GM12878 (cell line): ENCODE data around the gene WBP2NL. TPM values are rescaled to one million over a fixed set of nuclear protein-coding genes. Genes with fewer than 3 reads are reported as not detected.

Source experiments
- ATAC-seq: fragments of 200-7000 bp; cut with Tn5 transposase; 3 replicates; pipeline ENCODE4 v1.9.1; 2020; ENCODE audit warnings: mild to moderate bottlenecking, moderate library complexity
- BruUV-seq: library from RNA; stranded (reverse); fragments of 400-500 nt; replicated peaks from 2 replicates; lab custom pipeline; 2021; lab: Mats Ljungman, UMichigan
- CTCF ChIA-PET: fragments of 300-600 bp; sonication (Branson Sonifier 250); formaldehyde crosslinking; extraction: SDS; loops from one replicate; lab custom pipeline; 2021; ENCODE audit warnings: inconsistent platforms; lab: Yijun Ruan, JAX
- POLR2A ChIA-PET: fragments of 350-600 bp; formaldehyde crosslinking; extraction: SDS; loops from one replicate; lab custom pipeline; 2021; ENCODE audit warnings: inconsistent platforms; lab: Charles Lee
- RAD21 ChIA-PET: fragments of 300-600 bp; sonication (Branson Sonifier 250); formaldehyde crosslinking; loops from one replicate; lab custom pipeline; 2023; ENCODE audit warnings: antibody characterized with exemption; ENCODE audit not compliant: unreplicated experiment; lab: Charles Lee
- SMC1A ChIA-PET: fragments of 300-600 bp; sonication (Branson Sonifier 250); formaldehyde crosslinking; loops from one replicate; lab custom pipeline; 2023; ENCODE audit not compliant: unreplicated experiment, uncharacterized antibody; lab: Charles Lee
- DNase-seq: peaks from one replicate; pipeline ENCODE4 v3.0.0-alpha.2; 2011; ENCODE audit warnings: low read depth, low spot score
- FAIRE-seq: peaks from 3 replicates; lab custom pipeline; 2011; peaks lifted over from hg19 to GRCh38; lab: Jason Lieb, UNC
- H2AFZ ChIP-seq: 2 replicates; pipeline ENCODE4 v1.6.0; 2011; ENCODE audit warnings: low read depth, low read length, control low read depth; ENCODE audit not compliant: control insufficient read depth
- H3K27ac ChIP-seq: 2 replicates; pipeline ENCODE4 v1.5.1; 2011; ENCODE audit warnings: control low read depth; ENCODE audit not compliant: control insufficient read depth, insufficient read depth
- H3K27me3 ChIP-seq, 2 experiments: replicated peaks in 1 of 2; 2 replicates each; pipeline versions ENCODE4 v1.6.0 to v1.6.1; 2011; ENCODE audit warnings: low read length in 1 of 2; ENCODE audit not compliant: control insufficient read depth in 2 of 2, insufficient read depth in 2 of 2
- H3K36me3 ChIP-seq, 2 experiments: 2 replicates each; pipeline ENCODE4 v1.5.1; 2011; ENCODE audit warnings: low read length in 1 of 2; ENCODE audit not compliant: control insufficient read depth in 2 of 2, insufficient read depth in 2 of 2
- H3K4me1 ChIP-seq: 2 replicates; pipeline ENCODE4 v1.6.1; 2011; ENCODE audit warnings: mild to moderate bottlenecking, low read length, moderate library complexity, mixed read lengths; ENCODE audit not compliant: control insufficient read depth, insufficient read depth
- H3K4me2 ChIP-seq: 2 replicates; pipeline ENCODE4 v1.6.0; 2011; ENCODE audit warnings: control low read depth; ENCODE audit not compliant: control insufficient read depth, insufficient read depth
- H3K4me3 ChIP-seq: fragments of 200-600 bp; sonication (generic); 2 replicates; pipeline ENCODE4 v1.5.1; 2016
- H3K79me2 ChIP-seq: 2 replicates; pipeline ENCODE4 v1.6.0; 2011; ENCODE audit warnings: low read length; ENCODE audit not compliant: control insufficient read depth, insufficient read depth
- H3K9ac ChIP-seq: 2 replicates; pipeline ENCODE4 v1.8.0; 2011; ENCODE audit warnings: low read length, control low read depth, mixed read lengths; ENCODE audit not compliant: control insufficient read depth, insufficient read depth
- H3K9me3 ChIP-seq: replicated peaks from 3 replicates; pipeline ENCODE4 v1.5.1; 2011; ENCODE audit warnings: mild to moderate bottlenecking, low read length; ENCODE audit not compliant: control insufficient read depth, insufficient read depth
- H4K20me1 ChIP-seq: 2 replicates; pipeline ENCODE4 v1.6.0; 2011; ENCODE audit not compliant: control insufficient read depth, insufficient read depth
- BCLAF1 ChIP-seq: fragments of 450-650 bp; IDR thresholded peaks from 2 replicates; pipeline ENCODE4 v1.6.1; 2017; ENCODE audit warnings: antibody characterized with exemption, mild to moderate bottlenecking, moderate library complexity
- E2F4 ChIP-seq: IDR thresholded peaks from 2 replicates; pipeline ENCODE4 v1.6.1; 2012; ENCODE audit warnings: low read depth, low read length, improper control_type of control experiment
- IKZF1 ChIP-seq: fragments of 450-650 bp; conservative IDR thresholded peaks from 2 replicates; pipeline ENCODE4 v1.6.1; 2017; ENCODE audit warnings: antibody characterized with exemption, mild to moderate bottlenecking
- JUNB ChIP-seq: IDR thresholded peaks from 2 replicates; pipeline ENCODE4 v1.6.1; 2016; ENCODE audit warnings: antibody characterized with exemption, mild to moderate bottlenecking
- MAX ChIP-seq: IDR thresholded peaks from 2 replicates; pipeline ENCODE4 v1.6.1; 2012; ENCODE audit warnings: low read depth, low read length, improper control_type of control experiment
- MEF2A ChIP-seq: IDR thresholded peaks from 2 replicates; pipeline ENCODE4 v1.6.1; 2011; ENCODE audit warnings: low read depth, mild to moderate bottlenecking, low read length, moderate library complexity; ENCODE audit not compliant: insufficient read depth
- NR2F1 ChIP-seq: fragments of 450-650 bp; conservative IDR thresholded peaks from 2 replicates; pipeline ENCODE4 v1.6.1; 2017; ENCODE audit warnings: mild to moderate bottlenecking
- NRF1 ChIP-seq: conservative IDR thresholded peaks from 2 replicates; pipeline ENCODE4 v1.6.1; 2011; ENCODE audit warnings: mild to moderate bottlenecking, low read depth, low read length, improper control_type of control experiment
- RBBP5 ChIP-seq: fragments of 200-600 bp; sonication (generic); conservative IDR thresholded peaks from 2 replicates; pipeline ENCODE4 v1.6.1; 2016
- STAT1 ChIP-seq: fragments of 450-650 bp; conservative IDR thresholded peaks from 2 replicates; pipeline ENCODE4 v1.6.1; 2014; ENCODE audit warnings: antibody characterized with exemption, mild to moderate bottlenecking
- WGBS: methylation state at CpG from one replicate; pipeline ENCODE4 v1.1.6; 2016; ENCODE audit warnings: low lambda C conversion rate; ENCODE audit not compliant: insufficient replicate concordance, insufficient coverage; ENCODE audit errors: missing lambda C conversion rate; 5-methylcytosine and 5-hydroxymethylcytosine counted together
- in situ Hi-C: fragments of 300-500 bp; cut with MboI; formaldehyde crosslinking; loops from 9 replicates; pipeline ENCODE4 v1.14.3; 2018; ENCODE audit warnings: mixed read lengths
- intact Hi-C: fragments of 100-400 bp; cut with micrococcal nuclease; formaldehyde crosslinking; loops from one replicate; pipeline ENCODE4 v1.14.2; 2022; ENCODE audit not compliant: unreplicated experiment
- polyA plus RNA-seq, 11 experiments: library from polyadenylated mRNA; depleted of rRNA in 4 of 11; unstranded in 6 of 11; stranded (reverse) in 5 of 11; fragments of >200 nt; fragmentation: Nextera tagmentation in 4 of 11; fragmentation: Illumina TruSeq in 1 of 11; extraction: Ambion mirVana in 4 of 11; extraction: Trizol in 1 of 11; gene quantifications; 1 replicate in 1 of 11; 2 replicates in 10 of 11; pipeline versions ENCODE4 v1.2.1 to v1.2.3, GENCODE V29; 2011 to 2016; ENCODE audit warnings: inconsistent platforms in 2 of 11, missing spikeins in 2 of 11, low read depth in 1 of 11
- total RNA-seq, 4 experiments: library from RNA; depleted of rRNA in 3 of 4; stranded (reverse); fragments of >200 nt in 3 of 4; fragmentation: Illumina TruSeq in 1 of 4; extraction: Trizol in 1 of 4; gene quantifications; 2 replicates each; pipeline versions ENCODE4 v1.2.1 to v1.2.3, GENCODE V29; 2013 to 2021
- TF ChIP-seq, protein P1 (sequence below): fragments of 450-650 bp; formaldehyde crosslinking; IDR thresholded peaks from 2 replicates; pipeline ENCODE4 v1.4.0; 2022; ENCODE audit warnings: mild to moderate bottlenecking, moderate library complexity
- TF ChIP-seq, protein P2 (sequence below): fragments of 450-650 bp; IDR thresholded peaks from 2 replicates; pipeline ENCODE4 v1.6.1; 2016; ENCODE audit warnings: mild to moderate bottlenecking

The WBP2NL gene
- total and polyA plus RNA-seq, 10 of the 15 experiments (the other 5 are each of a cell fraction or from before 2014, with no cell fraction given), result 0.46 to 1.9 (median 1.3) TPM

DNA sequence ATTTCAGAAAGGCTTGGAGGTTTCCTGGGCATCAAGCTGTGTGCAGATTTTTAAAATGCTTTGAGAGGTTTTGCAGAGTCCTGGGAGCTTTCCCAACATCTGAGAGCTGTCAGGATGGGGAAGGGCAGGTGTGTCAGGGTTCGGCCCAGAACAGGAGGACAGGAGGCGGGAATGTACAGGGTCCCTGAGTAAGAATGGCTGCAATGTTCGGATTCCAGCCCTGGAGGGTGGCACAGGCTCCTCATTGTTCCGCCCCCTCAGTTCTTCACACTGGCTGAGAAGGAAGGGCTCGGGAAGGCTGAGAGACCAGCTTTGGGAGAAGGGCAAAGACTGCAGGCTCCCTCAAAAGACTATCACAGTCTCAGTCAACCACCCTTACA, 34.5 kb upstream of the WBP2NL start:
- no peak for TF ChIP-seq IKZF1
- TF ChIP-seq, protein P1, sequence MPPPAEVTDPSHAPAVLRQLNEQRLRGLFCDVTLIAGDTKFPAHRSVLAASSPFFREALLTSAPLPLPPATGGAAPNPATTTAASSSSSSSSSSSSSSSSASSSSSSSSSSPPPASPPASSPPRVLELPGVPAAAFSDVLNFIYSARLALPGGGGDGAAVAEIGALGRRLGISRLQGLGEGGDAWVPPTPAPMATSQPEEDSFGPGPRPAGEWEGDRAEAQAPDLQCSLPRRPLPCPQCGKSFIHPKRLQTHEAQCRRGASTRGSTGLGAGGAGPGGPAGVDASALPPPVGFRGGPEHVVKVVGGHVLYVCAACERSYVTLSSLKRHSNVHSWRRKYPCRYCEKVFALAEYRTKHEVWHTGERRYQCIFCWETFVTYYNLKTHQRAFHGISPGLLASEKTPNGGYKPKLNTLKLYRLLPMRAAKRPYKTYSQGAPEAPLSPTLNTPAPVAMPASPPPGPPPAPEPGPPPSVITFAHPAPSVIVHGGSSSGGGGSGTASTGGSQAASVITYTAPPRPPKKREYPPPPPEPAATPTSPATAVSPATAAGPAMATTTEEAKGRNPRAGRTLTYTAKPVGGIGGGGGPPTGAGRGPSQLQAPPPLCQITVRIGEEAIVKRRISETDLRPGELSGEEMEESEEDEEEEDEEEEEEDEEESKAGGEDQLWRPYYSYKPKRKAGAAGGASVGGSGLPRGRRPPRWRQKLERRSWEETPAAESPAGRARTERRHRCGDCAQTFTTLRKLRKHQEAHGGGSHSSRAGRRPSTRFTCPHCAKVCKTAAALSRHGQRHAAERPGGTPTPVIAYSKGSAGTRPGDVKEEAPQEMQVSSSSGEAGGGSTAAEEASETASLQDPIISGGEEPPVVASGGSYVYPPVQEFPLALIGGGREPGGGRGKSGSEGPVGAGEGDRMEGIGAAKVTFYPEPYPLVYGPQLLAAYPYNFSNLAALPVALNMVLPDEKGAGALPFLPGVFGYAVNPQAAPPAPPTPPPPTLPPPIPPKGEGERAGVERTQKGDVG (CRISPR knock-in tag), result no peak
- TF ChIP-seq MAX, result no peak
- TF ChIP-seq, protein P2, sequence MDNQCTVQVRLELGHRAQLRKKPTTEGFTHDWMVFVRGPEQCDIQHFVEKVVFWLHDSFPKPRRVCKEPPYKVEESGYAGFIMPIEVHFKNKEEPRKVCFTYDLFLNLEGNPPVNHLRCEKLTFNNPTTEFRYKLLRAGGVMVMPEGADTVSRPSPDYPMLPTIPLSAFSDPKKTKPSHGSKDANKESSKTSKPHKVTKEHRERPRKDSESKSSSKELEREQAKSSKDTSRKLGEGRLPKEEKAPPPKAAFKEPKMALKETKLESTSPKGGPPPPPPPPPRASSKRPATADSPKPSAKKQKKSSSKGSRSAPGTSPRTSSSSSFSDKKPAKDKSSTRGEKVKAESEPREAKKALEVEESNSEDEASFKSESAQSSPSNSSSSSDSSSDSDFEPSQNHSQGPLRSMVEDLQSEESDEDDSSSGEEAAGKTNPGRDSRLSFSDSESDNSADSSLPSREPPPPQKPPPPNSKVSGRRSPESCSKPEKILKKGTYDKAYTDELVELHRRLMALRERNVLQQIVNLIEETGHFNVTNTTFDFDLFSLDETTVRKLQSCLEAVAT, result no peak
- TF ChIP-seq JUNB, result no peak
- no peak for TF ChIP-seq NRF1
- TF ChIP-seq STAT1, result no peak
- TF ChIP-seq BCLAF1, result no peak
- TF ChIP-seq NR2F1, result no peak
- TF ChIP-seq RBBP5, result no peak
- TF ChIP-seq E2F4, result no peak
- no peak for TF ChIP-seq MEF2A
- H3K36me3 ChIP-seq, result no peaks in the 10 kb centered on the region
- WGBS, result 60% methylated on average over 5 of the region's 5 CpGs
- ChIA-PET SMC1A (interaction anchor here (1.5 to 5.1 kb wide), 2 partner anchors 15 to 147 kb away, joined by 6 to 33 read pairs; no protein-coding TSS in a partner anchor), RAD21 (interaction anchor here (1.1 to 1.5 kb wide), 2 partner anchors 99 to 149 kb away, joined by 3 to 4 read pairs; no protein-coding TSS in a partner anchor), POLR2A (interaction anchor here (0.5 kb wide), 1 partner anchor 456 kb away, joined by 8 read pairs; no protein-coding TSS in a partner anchor), CTCF (interaction anchor here (1.1 to 6.3 kb wide), 3 partner anchors 12 to 509 kb away, joined by 3 to 57 read pairs (median 5); no protein-coding TSS in a partner anchor)
- H3K4me1 ChIP-seq, result peaks cover 7% of the 10 kb centered on the region; the same call in 1 of the 2 replicates
- FAIRE-seq (no peak), DNase-seq (no peak), ATAC-seq (no peak)
- no peaks in the 10 kb centered on the region for H3K9me3 ChIP-seq
- no peak overlapping the region for H3K4me3 ChIP-seq
- no peak overlapping the region for H3K4me2 ChIP-seq
- in situ Hi-C loops (no loop called here), intact Hi-C loops (loop anchor here (10.0 kb wide), 1 partner anchor 511 kb away; no protein-coding TSS in a partner anchor)
- H3K27ac ChIP-seq, result no peak overlapping the region
- no TSS peak for BruUV-seq
- no peak overlapping the region for H2AFZ ChIP-seq
- no peaks in the 10 kb centered on the region for H4K20me1 ChIP-seq
- no peak overlapping the region for H3K9ac ChIP-seq
- no peaks in the 10 kb centered on the region for H3K79me2 ChIP-seq
- H3K27me3 ChIP-seq, result no peaks in the 10 kb centered on the region
